Activated naive CD8-positive, alpha-beta T cell (primary cell): ENCODE measurements around the gene ZNF346.

ENCODE experiments used
- H3K27ac Mint-ChIP-seq: one replicate; pipeline ENCODE4 v1.8.0; 2021; ENCODE audit warnings: mixed read lengths
- H3K27me3 Mint-ChIP-seq: one replicate; pipeline ENCODE4 v1.8.0; 2021; ENCODE audit warnings: mixed read lengths
- H3K36me3 Mint-ChIP-seq: one replicate; pipeline ENCODE4 v1.8.0; 2021; ENCODE audit warnings: mixed read lengths
- H3K4me1 Mint-ChIP-seq: one replicate; pipeline ENCODE4 v1.8.0; 2021; ENCODE audit warnings: low read depth, mixed read lengths
- H3K4me3 Mint-ChIP-seq: one replicate; pipeline ENCODE4 v1.8.0; 2021; ENCODE audit warnings: mild to moderate bottlenecking, mixed read lengths
- H3K9me3 Mint-ChIP-seq: one replicate; pipeline ENCODE4 v1.8.0; 2021; ENCODE audit warnings: low read depth, mixed read lengths

Gene ZNF346

DNA sequence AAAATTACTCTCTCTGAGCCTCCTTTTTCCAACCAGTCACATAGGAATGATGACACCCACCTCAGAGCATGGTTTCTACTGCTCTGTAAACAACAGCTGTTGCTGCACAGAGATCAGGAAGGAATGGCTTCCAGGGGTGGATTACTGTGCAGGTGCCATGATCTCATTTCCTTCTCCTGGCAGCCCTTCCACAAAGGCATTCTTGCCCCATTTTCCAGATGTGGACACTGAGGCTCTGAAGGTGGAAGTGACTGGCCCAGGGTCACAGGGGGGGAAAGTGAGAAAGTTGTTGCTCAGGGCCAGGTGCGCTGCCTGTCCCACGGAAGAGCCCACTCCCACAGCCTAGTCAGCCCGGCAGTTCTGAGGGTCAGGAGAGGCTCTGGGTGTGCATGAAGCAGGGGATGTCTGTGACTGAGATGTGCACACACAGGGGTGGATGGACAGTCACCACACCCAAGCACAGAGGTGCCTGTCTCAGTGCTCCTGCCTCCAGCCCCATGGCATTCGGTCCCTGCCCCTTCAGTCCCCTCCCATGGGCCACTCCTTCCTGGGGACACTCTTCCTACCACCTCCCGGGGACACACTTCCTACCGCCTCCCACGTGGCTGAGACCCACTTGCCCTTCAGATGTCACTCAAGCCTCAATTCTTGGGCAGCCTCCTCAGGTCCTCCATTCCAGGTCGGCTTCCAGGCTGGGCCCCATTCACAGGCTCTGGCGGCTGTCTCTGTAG is 81.2 kb downstream of the ZNF346 start:
- Mint-ChIP-seq H3K4me1 (no peaks in the 10 kb centered on the region), H3K36me3 (no peaks in the 10 kb centered on the region), H3K27me3 (no peaks in the 10 kb centered on the region), H3K9me3 (no peaks in the 10 kb centered on the region), H3K27ac (no peak overlapping the region), H3K4me3 (no peak overlapping the region)

DNA sequence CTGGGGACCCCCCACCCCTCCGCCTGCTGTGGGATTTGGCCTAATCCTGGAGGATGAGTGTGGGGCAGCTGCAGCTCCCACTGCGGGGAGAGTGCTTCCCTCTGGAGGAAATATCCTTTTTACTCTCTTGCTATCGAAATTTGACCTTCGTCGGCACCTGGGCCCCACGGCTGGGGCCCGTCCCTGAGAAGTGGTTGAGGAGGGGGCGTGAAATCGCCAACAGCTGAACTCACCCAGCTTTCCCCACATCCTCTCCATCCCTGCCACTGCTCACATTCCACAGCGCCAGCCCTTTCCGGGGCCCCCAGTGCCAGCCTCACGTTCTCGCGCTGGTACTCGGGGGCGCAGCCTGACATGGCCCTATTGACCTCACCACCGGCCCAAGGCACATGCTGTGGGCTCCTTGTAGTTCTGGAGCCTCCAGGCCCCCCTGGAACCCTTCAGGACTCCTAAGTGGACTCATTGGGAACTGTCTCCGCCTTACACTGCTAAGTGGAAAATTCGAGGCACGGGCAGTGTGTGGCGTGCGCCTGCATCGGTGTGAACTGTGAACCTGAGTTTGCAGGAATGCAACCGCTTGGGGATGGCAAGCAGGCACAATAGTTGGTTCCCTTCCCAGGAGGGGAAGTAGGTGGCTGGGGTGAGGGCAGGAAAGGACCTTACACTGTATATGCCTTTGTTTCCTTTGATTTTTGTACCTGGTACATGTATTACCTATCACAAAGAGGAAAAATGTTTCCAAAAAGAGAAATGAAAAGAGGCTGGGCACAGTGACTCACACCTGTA is 83.4 kb downstream of the ZNF346 start:
- Mint-ChIP-seq H3K27me3 (no peaks in the 10 kb centered on the region), H3K36me3 (no peaks in the 10 kb centered on the region), H3K9me3 (no peaks in the 10 kb centered on the region), H3K27ac (no peak overlapping the region), H3K4me1 (no peaks in the 10 kb centered on the region), H3K4me3 (no peak overlapping the region)

DNA sequence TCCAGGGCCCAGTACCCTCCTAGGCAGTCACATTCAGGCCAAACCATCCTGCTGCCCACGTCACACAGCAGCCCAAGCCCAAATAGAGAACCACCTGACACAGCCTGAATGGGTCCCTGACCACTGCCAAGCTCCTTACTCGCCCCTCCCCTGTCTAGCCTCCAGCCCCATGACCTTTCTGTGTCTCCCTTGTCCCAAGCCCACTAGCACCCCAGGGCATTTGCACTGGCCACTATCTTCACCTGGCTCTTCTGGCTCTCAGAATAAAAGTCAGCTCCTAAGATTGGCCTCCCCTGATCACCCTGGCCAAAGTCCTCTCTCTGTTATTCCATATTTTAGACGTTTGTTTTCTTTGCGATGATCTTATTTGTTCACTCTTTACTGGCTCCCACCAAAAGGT is 84.7 kb downstream of the ZNF346 start:
- Mint-ChIP-seq H3K36me3 (no peaks in the 10 kb centered on the region), H3K27me3 (no peaks in the 10 kb centered on the region)

DNA sequence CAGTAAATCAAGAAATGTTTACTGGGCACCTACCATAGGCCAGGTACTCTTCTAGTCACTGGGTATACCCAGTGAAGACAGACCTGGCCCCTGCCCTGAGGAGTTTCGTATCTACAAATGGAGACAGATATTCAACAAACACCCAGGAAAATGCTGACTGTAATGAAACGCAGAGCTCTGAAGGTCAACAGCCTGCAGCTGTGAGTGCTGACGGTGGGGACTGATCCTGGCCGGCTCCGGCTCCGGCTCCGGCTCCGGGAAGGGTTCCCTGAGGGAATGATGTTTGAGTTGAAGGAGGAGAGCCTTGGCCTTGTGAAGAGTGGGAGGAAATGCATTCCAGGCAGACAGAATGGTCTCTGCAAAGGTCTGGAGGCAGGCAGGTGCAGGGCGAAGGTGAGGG is 87.3 kb downstream of the ZNF346 start:
- Mint-ChIP-seq H3K4me3 (no peak overlapping the region), H3K36me3 (no peaks in the 10 kb centered on the region), H3K9me3 (no peaks in the 10 kb centered on the region), H3K27ac (no peak overlapping the region), H3K27me3 (no peaks in the 10 kb centered on the region), H3K4me1 (peaks cover 5% of the 10 kb centered on the region)

More for the DNA sequence above, 84.7 kb downstream of the ZNF346 start:
- no peaks in the 10 kb centered on the region for H3K4me1 Mint-ChIP-seq
- no peaks in the 10 kb centered on the region for H3K9me3 Mint-ChIP-seq
- H3K27ac Mint-ChIP-seq: no peak overlapping the region
- H3K4me3 Mint-ChIP-seq: no peak overlapping the region

DNA sequence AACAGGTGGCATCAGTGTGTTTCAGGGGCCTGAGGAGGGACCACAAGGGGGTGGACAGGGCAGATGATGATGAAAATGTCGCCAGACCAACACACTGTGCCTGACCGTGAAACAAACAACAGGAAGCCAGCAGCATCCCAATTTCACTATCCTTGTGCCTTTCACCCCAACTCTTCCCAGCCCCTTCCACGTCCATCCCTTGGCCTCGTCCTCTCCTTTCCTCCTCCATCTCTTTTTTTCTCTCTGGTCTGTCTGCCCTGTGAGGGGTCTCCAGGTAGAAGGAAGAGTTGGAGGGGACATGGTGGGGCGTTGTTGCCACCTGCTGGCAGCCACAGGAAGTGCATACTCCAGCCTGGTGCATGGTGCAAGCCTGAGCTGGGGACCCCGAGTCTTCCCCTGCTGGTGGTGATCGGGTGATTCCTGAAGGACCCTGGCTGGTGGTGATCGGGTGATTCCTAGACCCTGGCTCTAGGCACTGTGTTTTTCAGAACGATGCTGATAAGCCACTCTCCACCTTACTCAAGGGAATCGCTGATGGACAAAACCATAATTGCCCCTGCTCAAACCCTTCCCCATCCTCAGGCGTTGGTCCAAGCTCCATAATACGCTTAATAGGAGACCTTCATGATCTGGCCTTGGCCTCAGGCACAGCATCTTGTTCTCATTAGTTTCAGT is 89.4 kb downstream of the ZNF346 start:
- H3K27ac Mint-ChIP-seq: no peak overlapping the region
- no peaks in the 10 kb centered on the region for H3K36me3 Mint-ChIP-seq
- no peak overlapping the region for H3K4me3 Mint-ChIP-seq
- H3K4me1 Mint-ChIP-seq: peaks cover 14% of the 10 kb centered on the region
- H3K9me3 Mint-ChIP-seq: no peaks in the 10 kb centered on the region
- H3K27me3 Mint-ChIP-seq: no peaks in the 10 kb centered on the region

DNA sequence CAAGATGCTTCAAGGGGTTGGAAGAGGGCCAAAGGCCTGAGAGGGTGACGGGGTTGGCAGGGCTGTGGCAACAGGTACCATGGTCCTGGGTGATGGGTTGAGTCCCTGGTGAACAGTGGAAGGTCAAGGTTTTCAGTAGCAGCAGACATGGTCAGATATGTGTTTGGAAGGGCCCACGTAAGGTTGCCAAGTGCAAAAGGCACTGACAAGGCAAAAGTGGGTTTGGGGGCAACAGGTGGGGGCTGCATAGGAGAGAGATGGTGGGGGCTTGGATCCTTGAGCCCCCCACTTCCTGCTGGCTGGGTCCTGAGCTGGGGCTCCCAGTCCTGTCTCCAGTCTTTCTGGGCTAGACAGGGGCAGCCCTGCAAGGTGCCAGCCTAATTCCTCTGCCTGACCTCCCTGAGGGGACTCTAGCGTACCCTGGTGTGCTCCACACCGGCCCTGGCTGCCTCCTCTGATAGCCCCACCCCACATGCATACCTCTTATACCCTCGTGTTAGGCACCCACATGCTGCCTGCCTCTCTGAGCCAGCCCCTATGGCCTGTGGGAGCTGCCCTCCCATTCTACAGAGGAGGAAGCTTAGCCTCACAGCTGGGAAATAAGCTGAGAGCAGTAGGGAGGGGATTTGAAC is 90.2 kb downstream of the ZNF346 start:
- Mint-ChIP-seq H3K9me3 (no peaks in the 10 kb centered on the region), H3K27ac (no peak overlapping the region), H3K4me1 (peaks cover 17% of the 10 kb centered on the region), H3K36me3 (no peaks in the 10 kb centered on the region), H3K27me3 (no peaks in the 10 kb centered on the region), H3K4me3 (no peak overlapping the region)

DNA sequence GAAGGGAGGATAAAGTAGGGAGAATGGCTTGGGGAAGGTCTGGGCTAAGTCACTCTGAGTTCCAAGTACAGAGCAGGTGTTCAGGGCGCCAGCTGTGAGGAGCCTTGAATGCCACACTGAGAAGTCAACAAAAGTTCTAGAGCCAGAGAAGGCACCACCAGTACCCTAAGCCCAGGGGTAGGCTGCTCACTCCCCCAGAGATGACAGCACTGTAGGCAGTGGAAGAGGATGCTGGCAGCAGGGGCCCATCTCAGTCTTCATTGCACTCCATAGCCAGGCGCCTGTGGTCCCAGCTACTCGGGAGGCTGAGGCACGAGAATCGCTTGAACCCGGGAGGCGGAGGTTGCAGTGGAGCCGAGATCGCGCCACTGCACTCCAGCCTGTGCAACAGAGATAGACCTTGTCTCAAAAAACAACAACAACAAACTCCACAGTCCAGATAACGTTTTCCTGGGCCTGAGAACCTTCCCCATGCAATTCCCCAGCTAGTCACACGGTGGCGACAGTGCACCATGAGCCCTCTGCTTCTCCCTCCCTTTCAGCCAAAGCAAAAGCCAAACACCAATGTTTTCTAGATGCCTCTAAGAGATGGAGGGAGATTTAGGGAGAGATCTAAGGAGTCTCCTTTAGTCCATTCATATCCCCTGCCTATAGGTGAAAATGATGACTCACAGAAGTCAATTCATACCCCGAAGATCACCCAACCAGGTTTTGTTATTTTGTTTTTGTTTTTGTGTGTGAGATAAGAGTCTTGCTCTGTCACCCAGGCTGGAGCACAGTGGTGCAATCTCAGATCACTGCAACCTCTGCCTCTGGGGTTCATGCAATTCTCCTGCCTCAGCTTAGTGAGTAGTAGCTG is 91.3 kb downstream of the ZNF346 start:
- H3K4me1 Mint-ChIP-seq: peaks cover 17% of the 10 kb centered on the region
- H3K4me3 Mint-ChIP-seq: no peak overlapping the region
- no peaks in the 10 kb centered on the region for H3K36me3 Mint-ChIP-seq
- no peak overlapping the region for H3K27ac Mint-ChIP-seq
- no peaks in the 10 kb centered on the region for H3K9me3 Mint-ChIP-seq
- no peaks in the 10 kb centered on the region for H3K27me3 Mint-ChIP-seq

DNA sequence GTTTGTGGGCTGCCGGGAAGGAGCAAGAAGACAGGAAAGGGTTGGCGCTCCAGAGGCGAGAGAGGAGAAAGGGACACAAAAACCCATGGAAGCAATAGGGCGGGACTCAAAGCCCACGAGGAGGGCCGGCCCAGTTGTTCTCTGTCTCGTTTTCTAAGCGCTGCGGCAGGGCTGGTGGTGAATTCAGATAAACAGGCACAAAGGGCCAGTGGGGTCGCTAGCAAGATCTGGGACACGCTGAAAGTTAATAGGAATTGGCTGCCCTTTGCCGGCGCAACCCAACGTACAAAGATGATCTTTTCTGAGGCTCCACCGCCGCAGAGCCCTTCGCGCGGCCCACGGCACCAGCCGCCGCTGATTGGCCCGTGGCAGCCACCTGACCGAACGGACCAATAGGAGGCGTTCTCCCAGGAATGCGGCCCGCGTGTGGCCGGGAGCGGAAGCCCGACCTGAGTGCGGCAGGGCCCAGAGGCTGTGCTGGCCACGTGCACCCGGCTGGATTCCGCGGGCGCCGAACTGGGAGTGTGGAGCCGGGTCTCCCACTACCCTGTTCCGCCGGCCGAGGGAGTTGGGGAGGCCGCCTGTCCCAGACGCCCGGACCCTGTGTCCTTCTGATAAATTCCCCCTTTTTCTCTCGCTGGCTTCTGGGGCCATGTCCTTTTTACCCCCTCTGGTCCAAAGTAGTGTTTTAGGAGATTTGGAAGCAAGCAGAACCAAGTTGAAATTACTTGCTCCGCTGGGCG is 94.3 kb downstream of the ZNF346 start:
- no peaks in the 10 kb centered on the region for H3K27me3 Mint-ChIP-seq
- H3K4me1 Mint-ChIP-seq: peaks cover 17% of the 10 kb centered on the region
- H3K9me3 Mint-ChIP-seq: no peaks in the 10 kb centered on the region
- peak overlapping the region; percentile 74 for H3K27ac Mint-ChIP-seq
- H3K4me3 Mint-ChIP-seq: peak overlapping the region; percentile 49
- no peaks in the 10 kb centered on the region for H3K36me3 Mint-ChIP-seq

DNA sequence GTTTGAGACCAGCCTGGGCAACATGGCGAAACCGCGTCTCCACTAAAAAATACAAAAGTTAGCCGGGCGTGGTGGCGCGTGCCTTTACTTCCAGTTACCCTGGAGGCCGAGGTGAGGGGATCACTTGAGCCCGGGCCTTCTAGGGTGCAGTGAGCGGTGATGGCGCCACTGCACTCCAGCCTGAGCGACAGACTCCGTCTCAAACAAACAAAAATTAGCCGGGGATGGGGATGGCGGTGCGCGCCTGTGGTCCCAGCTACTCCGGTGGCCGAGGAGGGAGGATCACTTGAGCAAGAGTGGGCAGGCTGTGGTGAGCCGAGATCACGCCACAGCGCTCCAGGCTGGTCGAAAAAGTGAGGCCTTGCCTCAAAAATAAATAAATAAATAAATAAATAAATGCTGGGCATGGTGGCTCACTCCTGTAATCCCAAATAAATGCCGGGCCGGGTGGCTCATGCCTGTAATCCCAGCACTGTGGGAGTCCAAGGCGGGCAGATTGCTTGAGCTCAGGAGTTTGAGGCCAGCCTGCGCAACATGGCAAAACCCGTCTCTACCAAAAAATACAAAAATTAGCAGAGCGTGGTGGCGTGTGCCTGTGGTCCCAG is 95.0 kb downstream of the ZNF346 start:
- H3K4me1 Mint-ChIP-seq: peaks cover 15% of the 10 kb centered on the region
- no peak overlapping the region for H3K4me3 Mint-ChIP-seq
- peak overlapping the region; percentile 74 for H3K27ac Mint-ChIP-seq
- H3K27me3 Mint-ChIP-seq: no peaks in the 10 kb centered on the region
- no peaks in the 10 kb centered on the region for H3K36me3 Mint-ChIP-seq
- no peaks in the 10 kb centered on the region for H3K9me3 Mint-ChIP-seq

DNA sequence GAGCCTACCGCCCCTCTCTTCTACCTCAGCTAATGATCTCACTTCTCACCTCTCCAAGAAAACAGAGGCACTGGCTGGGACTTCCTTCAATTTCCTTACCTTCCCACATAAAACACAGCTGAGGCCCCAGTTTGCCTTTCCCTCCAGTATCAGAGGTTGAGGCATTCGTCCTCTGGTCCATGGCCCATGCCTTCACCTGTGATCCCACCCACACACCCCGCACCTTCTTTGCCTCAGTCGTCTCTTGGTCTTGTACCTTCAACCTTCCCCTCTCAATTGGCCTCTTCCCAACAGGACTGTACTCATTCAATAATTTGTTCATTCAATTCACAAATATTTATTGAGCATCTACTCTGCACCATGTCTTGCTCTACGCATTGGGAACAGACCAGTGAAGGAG is 100.1 kb downstream of the ZNF346 start:
- H3K36me3 Mint-ChIP-seq: no peaks in the 10 kb centered on the region
- H3K4me1 Mint-ChIP-seq: peaks cover 1% of the 10 kb centered on the region
- no peak overlapping the region for H3K4me3 Mint-ChIP-seq
- no peaks in the 10 kb centered on the region for H3K27me3 Mint-ChIP-seq
- no peak overlapping the region for H3K27ac Mint-ChIP-seq
- H3K9me3 Mint-ChIP-seq: no peaks in the 10 kb centered on the region

DNA sequence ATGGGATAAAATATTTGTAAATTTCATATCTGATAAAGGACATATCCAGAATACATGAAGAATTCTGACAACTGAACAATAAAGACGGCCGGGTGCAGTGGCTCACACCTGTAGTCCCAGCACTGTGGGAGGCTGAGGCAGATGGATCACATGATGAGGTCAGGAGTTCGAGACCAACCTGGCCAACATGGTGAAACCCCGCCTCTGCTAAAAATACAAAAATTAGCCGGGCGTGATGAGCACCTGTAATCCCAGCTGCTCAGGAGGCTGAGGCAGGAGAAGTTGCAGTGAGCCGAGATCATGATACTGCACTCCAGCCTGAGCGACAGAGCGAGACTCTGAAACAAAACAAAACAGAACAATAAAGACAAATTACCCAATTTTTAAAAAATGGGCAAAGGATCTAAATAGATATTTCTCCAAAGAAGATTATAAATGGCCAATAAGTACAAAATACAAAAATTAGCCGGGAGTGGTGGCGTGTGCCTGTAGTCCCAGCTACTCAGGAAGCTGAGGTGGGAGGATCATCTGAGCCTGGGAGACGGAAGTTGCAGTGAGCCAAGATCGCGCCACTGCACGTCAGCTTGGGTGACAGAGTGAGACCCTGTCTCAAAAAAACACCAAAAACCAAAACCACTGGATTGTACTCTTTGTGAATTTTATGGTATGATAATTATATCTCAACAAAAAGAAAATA is 101.4 kb downstream of the ZNF346 start:
- Mint-ChIP-seq H3K4me3 (no peak overlapping the region), H3K4me1 (peaks cover 11% of the 10 kb centered on the region), H3K36me3 (no peaks in the 10 kb centered on the region), H3K27me3 (no peaks in the 10 kb centered on the region), H3K9me3 (no peaks in the 10 kb centered on the region), H3K27ac (no peak overlapping the region)

DNA sequence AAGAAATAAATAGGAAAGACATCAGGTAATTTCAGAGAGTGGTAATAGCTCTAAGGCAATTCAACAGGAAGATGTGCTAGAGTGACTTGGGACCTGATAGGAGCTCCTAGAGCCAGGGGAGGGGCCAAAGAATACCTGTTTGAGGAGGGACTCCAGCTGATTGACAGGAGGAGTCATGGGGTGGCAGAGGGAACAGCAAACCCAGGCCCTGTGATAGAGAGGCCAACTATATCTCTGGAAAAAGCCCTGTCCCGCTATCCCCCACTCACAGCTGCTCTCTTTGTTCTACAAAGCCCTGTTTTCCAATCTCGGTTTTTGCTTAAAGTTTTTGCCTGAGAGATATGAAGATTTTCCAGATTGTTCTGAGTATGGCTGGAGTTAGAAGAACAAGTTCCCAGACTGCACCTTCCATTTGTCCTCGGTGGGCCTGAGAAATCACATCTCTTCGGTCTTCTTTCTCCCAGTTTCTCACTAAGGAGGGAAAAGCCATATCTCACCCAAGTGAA is 102.0 kb downstream of the ZNF346 start:
- H3K9me3 Mint-ChIP-seq: no peaks in the 10 kb centered on the region
- H3K27me3 Mint-ChIP-seq: no peaks in the 10 kb centered on the region
- peaks cover 17% of the 10 kb centered on the region for H3K4me1 Mint-ChIP-seq
- no peak overlapping the region for H3K4me3 Mint-ChIP-seq
- H3K27ac Mint-ChIP-seq: no peak overlapping the region
- no peaks in the 10 kb centered on the region for H3K36me3 Mint-ChIP-seq

DNA sequence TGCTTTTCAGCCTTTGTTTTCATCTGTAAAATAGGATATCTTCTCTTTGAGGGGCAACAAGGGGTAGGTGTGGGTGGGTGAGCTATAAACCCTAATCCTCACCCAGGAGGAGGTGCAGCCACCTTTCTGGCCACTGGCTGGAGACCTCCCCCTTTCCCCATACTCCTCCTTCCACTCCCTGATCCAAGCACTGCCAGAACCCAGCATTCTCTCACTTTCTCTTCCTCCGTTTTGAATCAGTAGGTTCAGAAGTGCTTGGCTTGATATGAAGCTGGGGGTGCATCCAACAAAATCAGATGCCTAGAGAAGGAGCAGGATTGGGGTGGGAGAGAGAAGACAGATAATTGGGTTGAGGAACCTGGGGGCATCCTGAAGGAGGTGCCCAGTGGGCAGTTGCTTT is 104.3 kb downstream of the ZNF346 start:
- Mint-ChIP-seq H3K4me3 (no peak overlapping the region), H3K27me3 (no peaks in the 10 kb centered on the region), H3K9me3 (no peaks in the 10 kb centered on the region), H3K36me3 (no peaks in the 10 kb centered on the region), H3K27ac (no peak overlapping the region), H3K4me1 (peaks cover 29% of the 10 kb centered on the region)
